ENCODE results near the gene DSG2.

DSG2 gene

GRCh38 chr18:31587529-31587928 lies 89.6 kb downstream of the DSG2 start:
- no peak for ATAC-seq
- no peak for TF ChIP-seq OSR1 (CRISPR knock-in tag; IDR thresholded peaks at IDR 0.05)
- TF ChIP-seq ZNF70 (CRISPR knock-in tag; IDR thresholded peaks at IDR 0.05), result no peak
- no peak for TF ChIP-seq PPARA (CRISPR knock-in tag; IDR thresholded peaks at IDR 0.05; ENCODE audit: borderline replicate concordance)
- no peak for TF ChIP-seq ARNTL (CRISPR knock-in tag; IDR thresholded peaks at IDR 0.05; ENCODE audit: borderline replicate concordance, low read depth)
- TF ChIP-seq POU6F1 (CRISPR knock-in tag; IDR thresholded peaks at IDR 0.05; ENCODE audit: borderline replicate concordance, low read depth), result no peak
- no peak for TF ChIP-seq TCF4 (CRISPR knock-in tag; IDR thresholded peaks at IDR 0.05; ENCODE audit: borderline replicate concordance)
- no peak for TF ChIP-seq TSHZ2 (CRISPR knock-in tag; IDR thresholded peaks at IDR 0.05)
- no peak for TF ChIP-seq ESRRG (CRISPR knock-in tag; IDR thresholded peaks at IDR 0.05)
- no peak for TF ChIP-seq CSDC2 (CRISPR knock-in tag; IDR thresholded peaks at IDR 0.05)

GRCh38 chr18:31590570-31590969 lies 92.6 kb downstream of the DSG2 start:
- TF ChIP-seq CREB5 (CRISPR knock-in tag; IDR thresholded peaks at IDR 0.05; ENCODE audit: low read depth), result no peak
- no peak for TF ChIP-seq GLIS3 (CRISPR knock-in tag; IDR thresholded peaks at IDR 0.05)
- no peak for TF ChIP-seq TOX (CRISPR knock-in tag; IDR thresholded peaks at IDR 0.05; ENCODE audit: borderline replicate concordance)
- TF ChIP-seq ESRRG (CRISPR knock-in tag; IDR thresholded peaks at IDR 0.05), result no peak
- TF ChIP-seq BACH2 (CRISPR knock-in tag; IDR thresholded peaks at IDR 0.05; ENCODE audit: borderline replicate concordance), result no peak
- no peak for TF ChIP-seq TSHZ2 (CRISPR knock-in tag; IDR thresholded peaks at IDR 0.05)
- TF ChIP-seq CSDC2 (CRISPR knock-in tag; IDR thresholded peaks at IDR 0.05), result no peak
- no peak for TF ChIP-seq OSR1 (CRISPR knock-in tag; IDR thresholded peaks at IDR 0.05)
- TF ChIP-seq PPARA (CRISPR knock-in tag; IDR thresholded peaks at IDR 0.05; ENCODE audit: borderline replicate concordance), result no peak
- no peak for TF ChIP-seq ZFP3 (CRISPR knock-in tag; IDR thresholded peaks at IDR 0.05)
- TF ChIP-seq SNAI2 (CRISPR knock-in tag; IDR thresholded peaks at IDR 0.05), result no peak
- no peak for TF ChIP-seq ZFP30 (CRISPR knock-in tag; IDR thresholded peaks at IDR 0.05)
- TF ChIP-seq ISL1 (CRISPR knock-in tag; IDR thresholded peaks at IDR 0.05), result no peak
- no peak for TF ChIP-seq ZNF565 (CRISPR knock-in tag; conservative IDR thresholded peaks at IDR 0.05; ENCODE audit: low read depth)
- no peak for TF ChIP-seq PATZ1 (CRISPR knock-in tag; IDR thresholded peaks at IDR 0.05; ENCODE audit: borderline replicate concordance)
- no peak for ATAC-seq

GRCh38 chr18:31591113-31591512 lies 93.1 kb downstream of the DSG2 start:
- ATAC-seq, result no peak
- no peak for TF ChIP-seq ZC3H10 (CRISPR knock-in tag; IDR thresholded peaks at IDR 0.05)
- no peak for TF ChIP-seq TCF4 (CRISPR knock-in tag; IDR thresholded peaks at IDR 0.05; ENCODE audit: borderline replicate concordance)
- TF ChIP-seq ZNF8 (CRISPR knock-in tag; IDR thresholded peaks at IDR 0.05), result no peak
- no peak for TF ChIP-seq CREB5 (CRISPR knock-in tag; IDR thresholded peaks at IDR 0.05; ENCODE audit: low read depth)
- no peak for TF ChIP-seq GLIS3 (CRISPR knock-in tag; IDR thresholded peaks at IDR 0.05)
- TF ChIP-seq ARNTL (CRISPR knock-in tag; IDR thresholded peaks at IDR 0.05; ENCODE audit: borderline replicate concordance, low read depth), result no peak
- TF ChIP-seq ESRRG (CRISPR knock-in tag; IDR thresholded peaks at IDR 0.05), result no peak
- TF ChIP-seq ZFP30 (CRISPR knock-in tag; IDR thresholded peaks at IDR 0.05), result no peak
- no peak for TF ChIP-seq POU6F1 (CRISPR knock-in tag; IDR thresholded peaks at IDR 0.05; ENCODE audit: borderline replicate concordance, low read depth)
- TF ChIP-seq ZNF565 (CRISPR knock-in tag; conservative IDR thresholded peaks at IDR 0.05; ENCODE audit: low read depth), result no peak
- no peak for TF ChIP-seq RARB (CRISPR knock-in tag; IDR thresholded peaks at IDR 0.05)
- TF ChIP-seq TOX (CRISPR knock-in tag; IDR thresholded peaks at IDR 0.05; ENCODE audit: borderline replicate concordance), result no peak
- TF ChIP-seq OSR1 (CRISPR knock-in tag; IDR thresholded peaks at IDR 0.05), result no peak
- no peak for TF ChIP-seq CSDC2 (CRISPR knock-in tag; IDR thresholded peaks at IDR 0.05)
